ENCODE results near the gene GHITM. TPM values are rescaled to one million over a fixed set of nuclear protein-coding genes. Genes with fewer than 3 reads are reported as not detected.

GHITM gene
- total RNA-seq, 2 donors from 2014 or later = 284 to 404 TPM

DNA sequence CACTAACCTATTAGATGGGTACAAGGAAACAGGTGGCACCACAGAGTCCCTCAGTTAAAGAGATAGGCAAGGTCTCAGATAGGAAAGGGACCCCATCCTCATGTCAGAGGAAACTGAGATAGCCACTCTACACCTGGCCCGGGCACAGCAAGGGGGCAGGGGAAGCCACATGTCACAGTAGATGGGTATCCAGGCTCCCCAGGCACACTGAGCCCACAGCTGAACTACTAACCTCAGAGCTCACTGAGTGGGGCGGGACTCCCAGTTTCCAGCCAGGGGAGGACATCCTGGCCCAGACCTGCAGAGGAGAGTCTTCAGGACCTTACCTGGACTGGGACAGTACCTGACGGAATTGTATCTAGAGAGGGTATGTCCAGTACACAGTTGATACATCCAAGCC, 51.3 kb downstream of the GHITM start:
- Histone ChIP-seq H3K9me3 (no peaks in the 10 kb centered on the region), H3K27me3 (no peaks in the 10 kb centered on the region), H3K27ac (no peak overlapping the region), H3K4me1 (no peaks in the 10 kb centered on the region), H3K4me3 (no peak overlapping the region), H3K36me3 (no peaks in the 10 kb centered on the region), H3K9ac (ENCODE audit: low read depth in 2 of 2, low read length in 2 of 2) (no peak overlapping the region)
- no peak for TF ChIP-seq CTCF (IDR thresholded peaks at IDR 0.05)
- DNase-seq = no peak
- intact Hi-C loops (cut with DNase I) = no loop called here

DNA sequence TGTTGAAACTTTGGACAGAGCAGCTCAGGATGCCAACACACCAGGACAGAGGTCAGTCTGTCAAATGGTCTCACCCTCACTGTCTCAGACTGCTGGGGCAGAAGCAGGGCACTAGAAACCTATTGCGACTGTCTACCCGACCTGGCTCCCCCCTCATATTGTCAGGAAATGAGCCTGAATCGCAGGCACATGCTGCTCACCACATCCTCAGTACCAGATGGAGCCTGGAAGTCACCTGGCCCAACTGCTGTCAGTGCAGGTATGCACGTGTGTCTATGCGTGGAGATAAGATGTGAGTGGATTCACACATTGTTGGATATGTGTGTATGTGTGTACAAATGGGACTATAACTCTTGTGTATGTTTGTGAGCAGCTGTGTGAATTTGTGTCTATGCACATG, 51.8 kb downstream of the GHITM start:
- H3K27ac ChIP-seq = no peak overlapping the region
- H3K4me1 ChIP-seq = no peaks in the 10 kb centered on the region
- intact Hi-C loops (cut with DNase I) = no loop called here
- no peak overlapping the region for H3K9ac ChIP-seq (ENCODE audit: low read depth in 2 of 2, low read length in 2 of 2)
- H3K27me3 ChIP-seq = no peaks in the 10 kb centered on the region
- no peak overlapping the region for H3K4me3 ChIP-seq
- DNase-seq = no peak
- TF ChIP-seq CTCF (IDR thresholded peaks at IDR 0.05) = no peak
- H3K9me3 ChIP-seq = no peaks in the 10 kb centered on the region
- no peaks in the 10 kb centered on the region for H3K36me3 ChIP-seq

- H3K4me1 ChIP-seq = peaks cover 17% of the 10 kb centered on the region
- H3K27ac ChIP-seq = no peak overlapping the region
- H3K9me3 ChIP-seq = no peaks in the 10 kb centered on the region
- H3K4me3 ChIP-seq = no peak overlapping the region
- H3K36me3 ChIP-seq = no peaks in the 10 kb centered on the region
- TF ChIP-seq CTCF (IDR thresholded peaks at IDR 0.05) = no peak
- intact Hi-C loops (cut with DNase I) = no loop called here
- H3K27me3 ChIP-seq = no peaks in the 10 kb centered on the region
- H3K9ac ChIP-seq (ENCODE audit: low read depth in 2 of 2, low read length in 2 of 2) = peak overlapping the region in 1 of 2 donors; percentile 44
- DNase-seq = no peak
Measured at GRCh38 chr10:84193327-84193726, 54.0 kb downstream of the GHITM start.

GRCh38 chr10:84193846-84194423, 54.6 kb downstream of the GHITM start:
- no peak for TF ChIP-seq CTCF (IDR thresholded peaks at IDR 0.05)
- peak overlapping the region in 1 of 2 donors; percentile 44 for H3K9ac ChIP-seq (ENCODE audit: low read depth in 2 of 2, low read length in 2 of 2)
- intact Hi-C loops (cut with DNase I) = no loop called here
- H3K4me3 ChIP-seq = peak overlapping the region; percentile 51
- no peak overlapping the region for H3K27ac ChIP-seq
- no peak for DNase-seq
- peaks cover 17% of the 10 kb centered on the region for H3K4me1 ChIP-seq
- H3K27me3 ChIP-seq = no peaks in the 10 kb centered on the region
- no peaks in the 10 kb centered on the region for H3K36me3 ChIP-seq
- no peaks in the 10 kb centered on the region for H3K9me3 ChIP-seq

- peak within 1 kb of the TSS; percentile 51 for H3K4me3 ChIP-seq
- intact Hi-C loops (cut with DNase I) = no loop called here
- H3K4me1 ChIP-seq = peaks cover 17% of the 10 kb centered on the region
- H3K27ac ChIP-seq = peak within 1 kb of the TSS; percentile 77
- no peak for TF ChIP-seq CTCF (IDR thresholded peaks at IDR 0.05)
- H3K27me3 ChIP-seq = no peaks in the 10 kb centered on the region
- peak within 1 kb of the TSS; percentile 69 to 76 for H3K9ac ChIP-seq (ENCODE audit: low read depth in 2 of 2, low read length in 2 of 2)
- no peaks in the 10 kb centered on the region for H3K9me3 ChIP-seq
- peak; percentile 79 for DNase-seq
- H3K36me3 ChIP-seq = no peaks in the 10 kb centered on the region
Measured at GRCh38 chr10:84194424-84195043, 55.2 kb downstream of the GHITM start, which contains the start of gene CDHR1. Gene CDHR1, plus strand, starts transcription at chr10:84194537. Its CDS starts 224 bp downstream, at chr10:84194761.

Measured in colonic mucosa (tissue), 4 donors.